ENCODE results near the gene WDR18.

GRCh38 chr19:972281-972680 lies 11.9 kb upstream of the WDR18 start:
- TF ChIP-seq, protein P1, sequence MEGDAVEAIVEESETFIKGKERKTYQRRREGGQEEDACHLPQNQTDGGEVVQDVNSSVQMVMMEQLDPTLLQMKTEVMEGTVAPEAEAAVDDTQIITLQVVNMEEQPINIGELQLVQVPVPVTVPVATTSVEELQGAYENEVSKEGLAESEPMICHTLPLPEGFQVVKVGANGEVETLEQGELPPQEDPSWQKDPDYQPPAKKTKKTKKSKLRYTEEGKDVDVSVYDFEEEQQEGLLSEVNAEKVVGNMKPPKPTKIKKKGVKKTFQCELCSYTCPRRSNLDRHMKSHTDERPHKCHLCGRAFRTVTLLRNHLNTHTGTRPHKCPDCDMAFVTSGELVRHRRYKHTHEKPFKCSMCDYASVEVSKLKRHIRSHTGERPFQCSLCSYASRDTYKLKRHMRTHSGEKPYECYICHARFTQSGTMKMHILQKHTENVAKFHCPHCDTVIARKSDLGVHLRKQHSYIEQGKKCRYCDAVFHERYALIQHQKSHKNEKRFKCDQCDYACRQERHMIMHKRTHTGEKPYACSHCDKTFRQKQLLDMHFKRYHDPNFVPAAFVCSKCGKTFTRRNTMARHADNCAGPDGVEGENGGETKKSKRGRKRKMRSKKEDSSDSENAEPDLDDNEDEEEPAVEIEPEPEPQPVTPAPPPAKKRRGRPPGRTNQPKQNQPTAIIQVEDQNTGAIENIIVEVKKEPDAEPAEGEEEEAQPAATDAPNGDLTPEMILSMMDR (IDR thresholded peaks at IDR 0.05): no peak
- TF ChIP-seq ZFX (IDR thresholded peaks at IDR 0.05; ENCODE audit: borderline replicate concordance): no peak
